ENCODE data around the gene DDX10. TPM values are rescaled to one million over a fixed set of nuclear protein-coding genes. Genes with fewer than 3 reads are reported as not detected.
"Not testable (repeated sequence)": the region's sequence is repeated elsewhere in the genome, so short reads cannot be mapped to it uniquely, and the experiment has no call there.

The DDX10 gene
- total and polyA plus RNA-seq, 3 donors from 2014 or later: 25.7 to 64.4 (median 59.2) TPM

GRCh38 chr11:108766596-108767173 lies 101.8 kb downstream of the DDX10 start:
- Histone ChIP-seq H3K4me3 (no peak overlapping the region), H3K4me1 (no peaks in the 10 kb centered on the region), H3K27ac (no peak overlapping the region), H3K36me3 (ENCODE audit: low read depth, missing control alignments) (no peaks in the 10 kb centered on the region), H3K9me3 (no peaks in the 10 kb centered on the region), H3K27me3 (no peaks in the 10 kb centered on the region)
- 93 to 96% methylated on average over 6 of the region's 6 CpGs for WGBS, 2 donors
- DNase-seq: no peak
- intact Hi-C loops (cut with DNase I; ENCODE audit: low total_unique reads): no loop called here
- TF ChIP-seq, protein P1, sequence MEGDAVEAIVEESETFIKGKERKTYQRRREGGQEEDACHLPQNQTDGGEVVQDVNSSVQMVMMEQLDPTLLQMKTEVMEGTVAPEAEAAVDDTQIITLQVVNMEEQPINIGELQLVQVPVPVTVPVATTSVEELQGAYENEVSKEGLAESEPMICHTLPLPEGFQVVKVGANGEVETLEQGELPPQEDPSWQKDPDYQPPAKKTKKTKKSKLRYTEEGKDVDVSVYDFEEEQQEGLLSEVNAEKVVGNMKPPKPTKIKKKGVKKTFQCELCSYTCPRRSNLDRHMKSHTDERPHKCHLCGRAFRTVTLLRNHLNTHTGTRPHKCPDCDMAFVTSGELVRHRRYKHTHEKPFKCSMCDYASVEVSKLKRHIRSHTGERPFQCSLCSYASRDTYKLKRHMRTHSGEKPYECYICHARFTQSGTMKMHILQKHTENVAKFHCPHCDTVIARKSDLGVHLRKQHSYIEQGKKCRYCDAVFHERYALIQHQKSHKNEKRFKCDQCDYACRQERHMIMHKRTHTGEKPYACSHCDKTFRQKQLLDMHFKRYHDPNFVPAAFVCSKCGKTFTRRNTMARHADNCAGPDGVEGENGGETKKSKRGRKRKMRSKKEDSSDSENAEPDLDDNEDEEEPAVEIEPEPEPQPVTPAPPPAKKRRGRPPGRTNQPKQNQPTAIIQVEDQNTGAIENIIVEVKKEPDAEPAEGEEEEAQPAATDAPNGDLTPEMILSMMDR (IDR thresholded peaks at IDR 0.05): no peak
- no peak for TF ChIP-seq POLR2A (IDR thresholded peaks at IDR 0.05)

DNA sequence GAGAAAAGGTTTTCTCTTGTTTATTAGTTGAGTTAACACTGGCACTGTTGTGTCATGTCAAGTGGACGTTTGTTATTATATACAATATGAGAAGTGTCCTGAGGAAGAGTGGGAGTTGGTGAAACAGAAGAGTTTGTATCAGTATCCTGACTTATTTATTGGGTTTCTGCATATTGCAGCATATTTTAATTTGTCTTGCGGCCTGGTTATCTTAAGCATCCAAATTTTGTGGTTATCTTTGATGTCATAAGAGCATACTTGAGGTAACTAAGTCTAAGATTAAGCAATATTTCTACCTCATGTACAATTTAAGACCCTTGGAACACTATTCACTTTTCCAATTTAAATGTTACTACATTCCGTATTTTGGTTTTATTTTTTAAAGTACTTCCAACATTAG lies 103.5 kb downstream of the DDX10 start:
- TF ChIP-seq, protein P1 (IDR thresholded peaks at IDR 0.05): no peak
- no peak for TF ChIP-seq POLR2A (IDR thresholded peaks at IDR 0.05)
- Histone ChIP-seq H3K27me3 (no peaks in the 10 kb centered on the region), H3K27ac (no peak overlapping the region), H3K9me3 (no peaks in the 10 kb centered on the region), H3K36me3 (ENCODE audit: low read depth, missing control alignments) (no peaks in the 10 kb centered on the region), H3K4me3 (no peak overlapping the region), H3K4me1 (no peaks in the 10 kb centered on the region)
- intact Hi-C loops (cut with DNase I; ENCODE audit: low total_unique reads): no loop called here
- 71 to 83% methylated on average over 3 of the region's 3 CpGs for WGBS, 2 donors
- DNase-seq: no peak

DNA sequence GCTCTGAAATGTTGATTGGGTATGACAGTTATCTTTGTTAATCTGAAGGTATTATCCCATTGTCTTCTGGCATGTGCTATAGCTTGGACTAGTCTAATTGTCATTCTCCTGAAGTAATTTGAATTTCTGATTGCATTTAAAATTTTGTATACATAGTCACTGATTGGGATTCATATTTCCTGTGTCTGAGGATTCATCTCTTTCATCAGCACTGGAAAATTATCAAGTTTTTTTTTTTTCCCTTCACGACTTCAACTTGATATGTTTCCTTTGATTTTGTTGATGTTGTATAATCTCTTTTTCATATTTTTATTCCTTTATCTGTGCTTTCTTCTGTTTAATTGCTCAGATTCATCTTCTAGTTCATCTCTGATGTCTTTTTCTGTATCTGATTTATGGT lies 104.1 kb downstream of the DDX10 start:
- TF ChIP-seq, protein P1 (IDR thresholded peaks at IDR 0.05): no peak
- TF ChIP-seq POLR2A (IDR thresholded peaks at IDR 0.05): no peak
- WGBS, 2 donors: 71 to 78% methylated on average over 1 of the region's 1 CpG
- no peaks in the 10 kb centered on the region for H3K9me3 ChIP-seq

DNA sequence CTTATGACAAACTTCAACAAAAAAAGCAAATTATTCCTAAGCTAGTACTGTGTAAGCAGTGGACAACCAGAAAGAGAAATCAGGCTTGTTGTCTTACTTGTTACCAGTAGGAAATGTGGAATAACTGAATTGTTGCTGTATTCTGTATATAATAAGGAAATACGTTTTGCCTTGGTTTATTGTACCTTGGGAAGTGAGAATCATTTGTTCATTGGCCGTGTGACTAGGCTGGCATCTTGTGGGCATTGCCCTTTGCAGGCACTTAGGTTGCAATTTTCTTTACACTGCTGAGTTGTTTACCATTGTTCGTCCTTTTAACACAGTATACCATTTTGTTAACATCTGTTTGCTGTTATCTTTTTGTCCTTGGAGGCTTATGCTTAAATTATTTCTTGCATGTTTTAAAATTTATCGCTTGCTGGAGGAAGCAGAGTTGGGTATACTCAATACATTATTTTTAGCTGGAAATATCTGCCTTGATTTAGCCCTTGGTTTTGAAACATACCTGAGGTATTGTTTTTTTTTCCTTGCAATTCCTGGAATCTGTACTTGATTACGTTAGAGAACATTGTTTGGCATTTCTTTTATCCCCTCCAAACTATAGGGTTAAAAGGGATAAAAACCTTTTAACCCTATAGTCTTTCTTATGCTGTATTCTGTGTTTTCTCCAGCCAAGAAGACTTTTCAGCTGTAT lies 109.3 kb downstream of the DDX10 start:
- DNase-seq: no peak
- intact Hi-C loops (cut with DNase I; ENCODE audit: low total_unique reads): no loop called here
- WGBS, 2 donors: 52 to 72% methylated on average over 5 of the region's 5 CpGs
- H3K4me3 ChIP-seq: no peak overlapping the region
- H3K9me3 ChIP-seq: no peaks in the 10 kb centered on the region
- no peaks in the 10 kb centered on the region for H3K4me1 ChIP-seq
- no peaks in the 10 kb centered on the region for H3K27me3 ChIP-seq
- H3K36me3 ChIP-seq (ENCODE audit: low read depth, missing control alignments): no peaks in the 10 kb centered on the region
- no peak for TF ChIP-seq POLR2A (IDR thresholded peaks at IDR 0.05)
- TF ChIP-seq, protein P1 (IDR thresholded peaks at IDR 0.05): no peak
- no peak overlapping the region for H3K27ac ChIP-seq

More for the DNA sequence above, 104.1 kb downstream of the DDX10 start:
- DNase-seq: no peak
- H3K27me3 ChIP-seq: no peaks in the 10 kb centered on the region
- H3K4me1 ChIP-seq: no peaks in the 10 kb centered on the region
- H3K27ac ChIP-seq: no peak overlapping the region
- intact Hi-C loops (cut with DNase I; ENCODE audit: low total_unique reads): no loop called here
- H3K36me3 ChIP-seq (ENCODE audit: low read depth, missing control alignments): no peaks in the 10 kb centered on the region
- no peak overlapping the region for H3K4me3 ChIP-seq

- intact Hi-C loops (cut with DNase I; ENCODE audit: low total_unique reads): no loop called here
- TF ChIP-seq POLR2A (IDR thresholded peaks at IDR 0.05): no peak
- TF ChIP-seq, protein P1 (IDR thresholded peaks at IDR 0.05): no peak
- Histone ChIP-seq H3K4me1 (no peaks in the 10 kb centered on the region), H3K27me3 (no peaks in the 10 kb centered on the region), H3K4me3 (no peak overlapping the region), H3K9me3 (no peaks in the 10 kb centered on the region), H3K27ac (no peak overlapping the region), H3K36me3 (ENCODE audit: low read depth, missing control alignments) (no peaks in the 10 kb centered on the region)
- WGBS, 2 donors: 76 to 87% methylated on average over 1 of the region's 1 CpG
- no peak for DNase-seq
Measured at GRCh38 chr11:108775324-108775723, 110.5 kb downstream of the DDX10 start.

GRCh38 chr11:108779147-108779546 lies 114.3 kb downstream of the DDX10 start:
- H3K27me3 ChIP-seq; intact Hi-C loops (cut with DNase I; ENCODE audit: low total_unique reads); H3K36me3 ChIP-seq (ENCODE audit: low read depth, missing control alignments); H3K4me3 ChIP-seq; DNase-seq; H3K9me3 ChIP-seq; H3K27ac ChIP-seq: not testable (repeated sequence)
- 95 to 99% methylated on average over 4 of the region's 4 CpGs for WGBS, 2 donors
- peaks cover 11% of the 10 kb centered on the region for H3K4me1 ChIP-seq

Measured in testis (tissue), 3 donors.